Ishikawa (cell line): ENCODE measurements around the gene OSBPL1A.

ENCODE experiments used
- CEBPB ChIP-seq: IDR thresholded peaks from 2 replicates; pipeline ENCODE4 v1.6.1; 2012
- CREB1 ChIP-seq: IDR thresholded peaks from 2 replicates; pipeline ENCODE4 v1.6.1; 2012; ENCODE audit warnings: low read depth
- EGR1 ChIP-seq: IDR thresholded peaks from 2 replicates; pipeline ENCODE4 v1.6.1; 2012
- EP300 ChIP-seq: IDR thresholded peaks from 2 replicates; pipeline ENCODE4 v1.6.1; 2012; ENCODE audit warnings: borderline replicate concordance
- FOXM1 ChIP-seq: IDR thresholded peaks from 2 replicates; pipeline ENCODE4 v1.6.1; 2012; ENCODE audit warnings: low read depth, borderline replicate concordance
- MAX ChIP-seq: IDR thresholded peaks from 2 replicates; pipeline ENCODE4 v1.6.1; 2012
- NFIC ChIP-seq: IDR thresholded peaks from 2 replicates; pipeline ENCODE4 v1.6.1; 2012
- RAD21 ChIP-seq: IDR thresholded peaks from 2 replicates; pipeline ENCODE4 v1.6.1; 2012; ENCODE audit warnings: low read depth
- TAF1 ChIP-seq: IDR thresholded peaks from 2 replicates; pipeline ENCODE4 v1.6.1; 2012; ENCODE audit warnings: low read depth, mild to moderate bottlenecking
- TCF12 ChIP-seq: IDR thresholded peaks from 2 replicates; pipeline ENCODE4 v1.6.1; 2012; ENCODE audit warnings: low read depth
- TEAD4 ChIP-seq: IDR thresholded peaks from 2 replicates; pipeline ENCODE4 v1.6.1; 2012
- USF1 ChIP-seq: IDR thresholded peaks from 2 replicates; pipeline ENCODE4 v1.6.1; 2012
- YY1 ChIP-seq: IDR thresholded peaks from 2 replicates; pipeline ENCODE4 v1.6.1; 2012; ENCODE audit warnings: low read depth
- ZBTB7A ChIP-seq: IDR thresholded peaks from 2 replicates; pipeline ENCODE4 v1.6.1; 2012; ENCODE audit warnings: low read depth
- TF ChIP-seq, protein P1 (sequence below): IDR thresholded peaks from 2 replicates; pipeline ENCODE4 v1.6.1; 2012; ENCODE audit warnings: low read depth, mild to moderate bottlenecking

OSBPL1A gene

GRCh38 chr18:24265502-24266064 lies 132.0 kb downstream of the OSBPL1A start:
- no peak for TF ChIP-seq CEBPB
- no peak for TF ChIP-seq USF1
- no peak for TF ChIP-seq EP300
- TF ChIP-seq TCF12, result no peak
- no peak for TF ChIP-seq CREB1
- no peak for TF ChIP-seq EGR1
- no peak for TF ChIP-seq FOXM1
- TF ChIP-seq, protein P1, sequence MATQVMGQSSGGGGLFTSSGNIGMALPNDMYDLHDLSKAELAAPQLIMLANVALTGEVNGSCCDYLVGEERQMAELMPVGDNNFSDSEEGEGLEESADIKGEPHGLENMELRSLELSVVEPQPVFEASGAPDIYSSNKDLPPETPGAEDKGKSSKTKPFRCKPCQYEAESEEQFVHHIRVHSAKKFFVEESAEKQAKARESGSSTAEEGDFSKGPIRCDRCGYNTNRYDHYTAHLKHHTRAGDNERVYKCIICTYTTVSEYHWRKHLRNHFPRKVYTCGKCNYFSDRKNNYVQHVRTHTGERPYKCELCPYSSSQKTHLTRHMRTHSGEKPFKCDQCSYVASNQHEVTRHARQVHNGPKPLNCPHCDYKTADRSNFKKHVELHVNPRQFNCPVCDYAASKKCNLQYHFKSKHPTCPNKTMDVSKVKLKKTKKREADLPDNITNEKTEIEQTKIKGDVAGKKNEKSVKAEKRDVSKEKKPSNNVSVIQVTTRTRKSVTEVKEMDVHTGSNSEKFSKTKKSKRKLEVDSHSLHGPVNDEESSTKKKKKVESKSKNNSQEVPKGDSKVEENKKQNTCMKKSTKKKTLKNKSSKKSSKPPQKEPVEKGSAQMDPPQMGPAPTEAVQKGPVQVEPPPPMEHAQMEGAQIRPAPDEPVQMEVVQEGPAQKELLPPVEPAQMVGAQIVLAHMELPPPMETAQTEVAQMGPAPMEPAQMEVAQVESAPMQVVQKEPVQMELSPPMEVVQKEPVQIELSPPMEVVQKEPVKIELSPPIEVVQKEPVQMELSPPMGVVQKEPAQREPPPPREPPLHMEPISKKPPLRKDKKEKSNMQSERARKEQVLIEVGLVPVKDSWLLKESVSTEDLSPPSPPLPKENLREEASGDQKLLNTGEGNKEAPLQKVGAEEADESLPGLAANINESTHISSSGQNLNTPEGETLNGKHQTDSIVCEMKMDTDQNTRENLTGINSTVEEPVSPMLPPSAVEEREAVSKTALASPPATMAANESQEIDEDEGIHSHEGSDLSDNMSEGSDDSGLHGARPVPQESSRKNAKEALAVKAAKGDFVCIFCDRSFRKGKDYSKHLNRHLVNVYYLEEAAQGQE, result no peak
- no peak for TF ChIP-seq YY1
- TF ChIP-seq ZBTB7A, result no peak
- no peak for TF ChIP-seq NFIC
- no peak for TF ChIP-seq TEAD4

DNA sequence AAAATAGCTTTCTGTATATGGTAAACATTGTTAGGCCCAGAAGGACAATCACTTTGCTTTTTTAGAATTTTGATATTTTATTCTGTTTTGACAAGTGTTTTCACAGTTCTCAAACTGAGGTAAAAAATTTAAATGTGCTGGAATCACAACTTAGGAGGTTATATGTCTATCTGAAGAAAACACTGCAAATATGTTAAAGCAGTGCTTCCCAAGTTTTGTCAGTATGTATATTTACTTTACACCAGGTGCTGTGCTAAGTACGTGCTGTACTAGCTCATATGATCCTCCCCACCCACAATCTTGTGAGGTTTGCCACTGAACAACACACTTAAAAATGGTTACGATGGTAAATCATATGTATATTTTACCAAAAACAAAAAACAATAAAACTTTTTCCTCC lies 134.6 kb downstream of the OSBPL1A start:
- TF ChIP-seq TEAD4, result no peak
- TF ChIP-seq TCF12, result no peak
- TF ChIP-seq USF1, result no peak
- no peak for TF ChIP-seq CREB1
- TF ChIP-seq, protein P1, result no peak
- no peak for TF ChIP-seq RAD21
- TF ChIP-seq CEBPB, result no peak
- TF ChIP-seq TAF1, result no peak
- TF ChIP-seq EP300, result no peak
- TF ChIP-seq FOXM1, result no peak
- TF ChIP-seq YY1, result no peak
- no peak for TF ChIP-seq EGR1
- no peak for TF ChIP-seq NFIC
- TF ChIP-seq ZBTB7A, result no peak
- TF ChIP-seq MAX, result no peak

DNA sequence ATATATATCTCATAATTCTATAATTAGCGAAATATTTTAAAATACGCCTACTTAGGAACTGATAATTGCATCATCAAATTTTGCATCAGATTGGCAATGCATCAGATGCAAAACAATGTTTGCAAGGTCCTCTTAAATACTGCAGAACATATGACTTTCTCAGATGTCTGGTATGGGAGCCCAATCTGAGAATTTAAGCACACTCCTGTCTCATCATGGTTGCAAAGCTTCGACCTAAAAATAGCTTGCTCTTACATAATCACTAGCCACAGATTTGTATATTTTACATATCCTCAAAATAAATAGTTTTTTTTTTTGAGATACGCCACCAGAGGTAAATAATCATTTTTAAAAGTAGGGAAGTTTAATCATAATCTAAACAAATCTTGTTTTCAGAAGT lies 135.5 kb downstream of the OSBPL1A start:
- no peak for TF ChIP-seq EP300
- TF ChIP-seq YY1, result no peak
- TF ChIP-seq TCF12, result no peak

GRCh38 chr18:24259869-24260641 lies 137.6 kb downstream of the OSBPL1A start:
- TF ChIP-seq TEAD4, result no peak
- no peak for TF ChIP-seq USF1
- no peak for TF ChIP-seq TCF12
- no peak for TF ChIP-seq FOXM1
- no peak for TF ChIP-seq YY1
- no peak for TF ChIP-seq MAX
- TF ChIP-seq CREB1, result no peak
- TF ChIP-seq CEBPB, result no peak
- TF ChIP-seq, protein P1, result no peak
- no peak for TF ChIP-seq ZBTB7A
- no peak for TF ChIP-seq EP300
- TF ChIP-seq RAD21, result no peak
- no peak for TF ChIP-seq EGR1
- no peak for TF ChIP-seq NFIC
- no peak for TF ChIP-seq TAF1
